Smooth muscle cell of bladder (primary cell): ENCODE measurements around the gene SEMA6D. TPM values are rescaled to one million over a fixed set of nuclear protein-coding genes. Genes with fewer than 3 reads are reported as not detected.

Experiments used
- total RNA-seq: library from RNA; depleted of rRNA; stranded (reverse); fragments of >200 nt; gene quantifications from 2 replicates; pipeline ENCODE4 v1.2.3, GENCODE V29; 2014

The SEMA6D gene, protein sequence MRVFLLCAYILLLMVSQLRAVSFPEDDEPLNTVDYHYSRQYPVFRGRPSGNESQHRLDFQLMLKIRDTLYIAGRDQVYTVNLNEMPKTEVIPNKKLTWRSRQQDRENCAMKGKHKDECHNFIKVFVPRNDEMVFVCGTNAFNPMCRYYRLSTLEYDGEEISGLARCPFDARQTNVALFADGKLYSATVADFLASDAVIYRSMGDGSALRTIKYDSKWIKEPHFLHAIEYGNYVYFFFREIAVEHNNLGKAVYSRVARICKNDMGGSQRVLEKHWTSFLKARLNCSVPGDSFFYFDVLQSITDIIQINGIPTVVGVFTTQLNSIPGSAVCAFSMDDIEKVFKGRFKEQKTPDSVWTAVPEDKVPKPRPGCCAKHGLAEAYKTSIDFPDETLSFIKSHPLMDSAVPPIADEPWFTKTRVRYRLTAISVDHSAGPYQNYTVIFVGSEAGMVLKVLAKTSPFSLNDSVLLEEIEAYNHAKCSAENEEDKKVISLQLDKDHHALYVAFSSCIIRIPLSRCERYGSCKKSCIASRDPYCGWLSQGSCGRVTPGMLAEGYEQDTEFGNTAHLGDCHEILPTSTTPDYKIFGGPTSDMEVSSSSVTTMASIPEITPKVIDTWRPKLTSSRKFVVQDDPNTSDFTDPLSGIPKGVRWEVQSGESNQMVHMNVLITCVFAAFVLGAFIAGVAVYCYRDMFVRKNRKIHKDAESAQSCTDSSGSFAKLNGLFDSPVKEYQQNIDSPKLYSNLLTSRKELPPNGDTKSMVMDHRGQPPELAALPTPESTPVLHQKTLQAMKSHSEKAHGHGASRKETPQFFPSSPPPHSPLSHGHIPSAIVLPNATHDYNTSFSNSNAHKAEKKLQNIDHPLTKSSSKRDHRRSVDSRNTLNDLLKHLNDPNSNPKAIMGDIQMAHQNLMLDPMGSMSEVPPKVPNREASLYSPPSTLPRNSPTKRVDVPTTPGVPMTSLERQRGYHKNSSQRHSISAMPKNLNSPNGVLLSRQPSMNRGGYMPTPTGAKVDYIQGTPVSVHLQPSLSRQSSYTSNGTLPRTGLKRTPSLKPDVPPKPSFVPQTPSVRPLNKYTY
- total RNA-seq, result 13.4 and 22.9 TPM in 2 replicates

DNA sequence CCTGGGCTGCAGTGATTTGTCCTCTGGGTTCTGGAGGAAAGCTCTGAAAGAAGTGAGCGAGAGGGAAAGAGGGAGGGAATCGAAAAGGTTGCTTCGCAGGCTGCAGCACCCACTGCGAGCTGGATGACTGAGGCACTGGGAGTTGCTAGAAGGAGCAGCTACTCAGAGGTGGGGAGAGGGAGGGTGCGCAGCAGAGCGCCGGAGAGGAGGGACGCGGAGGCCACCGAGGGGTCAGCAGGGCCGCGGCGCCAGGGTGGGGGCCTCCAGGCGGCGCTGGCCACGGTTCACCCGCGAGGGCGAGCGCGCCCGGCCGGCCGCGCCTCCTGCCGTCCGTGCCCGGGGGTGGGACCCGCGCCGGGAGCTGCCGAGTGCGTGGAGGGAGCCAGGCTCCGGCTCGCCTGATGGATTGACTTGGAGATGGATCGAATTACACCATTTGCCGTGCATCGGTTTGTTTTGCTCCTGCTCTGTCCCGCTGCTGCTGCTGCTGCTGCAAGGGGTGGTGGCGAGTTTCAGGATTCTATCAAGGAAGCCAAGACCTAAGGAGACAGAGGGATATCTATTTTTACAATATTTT, at the start of gene SEMA6D:
SEMA6D (plus strand) TSS at position 470 of the 577 bp plus-strand sequence. CDS start 42,294 bp downstream, outside the sequence.

